ENCODE data around the gene TUBG2.
"Not testable (repeated sequence)": the region's sequence is repeated elsewhere in the genome, so short reads cannot be mapped to it uniquely, and the experiment has no call there.

TUBG2 gene

DNA sequence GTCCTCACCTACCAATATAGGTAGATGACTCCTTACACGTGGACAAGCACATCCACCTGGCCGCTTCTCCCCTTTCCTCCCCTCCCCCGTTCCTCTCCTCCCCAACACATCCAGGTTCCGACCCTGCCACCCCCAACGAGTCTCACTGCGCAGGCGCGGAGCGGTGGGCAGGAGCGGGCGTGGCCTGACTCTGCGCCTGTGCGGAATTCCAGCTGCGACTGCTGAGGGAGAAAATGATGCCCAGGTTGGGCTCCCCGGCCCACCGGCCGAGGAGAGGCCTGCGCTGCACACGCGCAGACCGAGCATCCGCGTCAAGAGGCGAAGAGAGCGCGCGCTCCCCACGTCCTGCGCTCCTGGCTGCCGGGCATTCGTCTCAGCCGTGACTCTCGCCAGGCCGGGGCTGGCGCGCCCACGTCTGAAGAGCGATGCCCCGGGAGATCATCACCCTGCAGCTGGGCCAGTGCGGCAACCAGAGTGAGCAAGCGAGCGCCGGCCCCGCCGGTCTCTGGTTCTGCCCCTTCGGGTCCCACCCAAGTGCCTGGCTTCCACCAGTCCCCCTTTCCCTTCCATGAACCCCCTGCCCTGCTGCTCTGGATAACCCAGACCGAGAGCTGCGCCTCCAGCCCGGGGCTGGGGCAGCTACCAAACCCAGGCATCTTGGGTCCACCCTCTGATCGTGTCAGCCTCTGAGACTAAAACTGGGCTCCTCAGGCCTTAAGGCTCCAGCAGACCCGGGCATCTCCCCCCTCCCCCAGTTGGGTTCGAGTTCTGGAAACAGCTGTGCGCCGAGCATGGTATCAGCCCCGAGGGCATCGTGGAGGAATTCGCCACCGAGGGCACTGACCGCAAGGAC lies at the start of gene TUBG2:
TUBG2 (plus strand) TSS at position 206 of the 853 bp plus-strand sequence; CDS start at position 426, 220 bp downstream.
- Mint-ChIP-seq H3K27ac (peak within 1 kb of the TSS; percentile 4), H3K36me3 (ENCODE audit: low read depth) (no peaks in the 10 kb centered on the region), H3K4me3 (peak within 1 kb of the TSS; percentile 78), H3K9me3 (no peaks in the 10 kb centered on the region), H3K27me3 (ENCODE audit: low read depth) (peaks cover 13% of the 10 kb centered on the region), H3K4me1 (ENCODE audit: low read depth) (peaks cover 14% of the 10 kb centered on the region)
- DNase-seq (ENCODE audit: low spot score), result peak; percentile 72

DNA sequence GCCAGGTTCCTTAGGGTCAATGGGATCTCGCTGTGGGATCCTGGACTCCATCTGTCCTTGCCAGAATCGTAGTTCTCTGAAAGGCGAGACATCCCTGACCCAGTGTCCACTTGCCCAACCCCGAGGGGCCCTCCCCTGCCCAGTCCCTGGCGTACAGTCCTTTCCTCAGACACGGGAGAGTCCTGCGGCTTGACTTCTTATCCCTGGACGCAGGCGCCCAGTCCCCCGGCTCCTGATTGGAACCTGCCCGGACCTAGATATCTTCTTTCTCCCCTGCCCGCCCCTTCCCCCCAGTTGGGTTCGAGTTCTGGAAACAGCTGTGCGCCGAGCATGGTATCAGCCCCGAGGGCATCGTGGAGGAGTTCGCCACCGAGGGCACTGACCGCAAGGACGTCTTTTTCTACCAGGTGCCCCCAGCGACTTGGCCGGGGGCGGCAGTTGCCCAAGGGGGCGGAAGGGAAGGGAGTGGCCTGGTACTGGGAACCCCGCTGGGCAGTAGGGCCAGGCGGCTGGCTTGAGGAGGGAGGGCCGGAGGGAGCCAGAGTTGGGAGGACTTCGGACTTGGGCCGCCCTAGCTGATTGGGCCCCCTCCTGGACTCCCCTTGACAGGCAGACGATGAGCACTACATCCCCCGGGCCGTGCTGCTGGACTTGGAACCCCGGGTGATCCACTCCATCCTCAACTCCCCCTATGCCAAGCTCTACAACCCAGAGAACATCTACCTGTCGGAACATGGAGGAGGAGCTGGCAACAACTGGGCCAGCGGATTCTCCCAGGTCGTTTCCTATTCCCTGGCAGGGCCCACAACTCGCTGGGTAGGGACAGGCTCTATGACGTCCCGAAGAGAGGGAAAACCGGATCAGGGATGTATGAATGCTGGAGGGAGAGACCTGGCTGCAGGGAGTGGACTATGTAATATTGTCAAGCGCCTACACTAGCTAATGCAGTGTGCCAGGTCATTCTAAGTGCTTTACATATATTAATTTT lies 49.0 kb upstream of the TUBG2 start:
- peak; percentile 15 for DNase-seq (ENCODE audit: low spot score)
- H3K9me3 Mint-ChIP-seq; H3K27me3 Mint-ChIP-seq (ENCODE audit: low read depth): not testable (repeated sequence)
- peaks cover 19% of the 10 kb centered on the region for H3K4me1 Mint-ChIP-seq (ENCODE audit: low read depth)
- H3K4me3 Mint-ChIP-seq, result peak overlapping the region; percentile 99
- peaks cover 37% of the 10 kb centered on the region for H3K36me3 Mint-ChIP-seq (ENCODE audit: low read depth)
- peak overlapping the region; percentile 91 for H3K27ac Mint-ChIP-seq

DNA sequence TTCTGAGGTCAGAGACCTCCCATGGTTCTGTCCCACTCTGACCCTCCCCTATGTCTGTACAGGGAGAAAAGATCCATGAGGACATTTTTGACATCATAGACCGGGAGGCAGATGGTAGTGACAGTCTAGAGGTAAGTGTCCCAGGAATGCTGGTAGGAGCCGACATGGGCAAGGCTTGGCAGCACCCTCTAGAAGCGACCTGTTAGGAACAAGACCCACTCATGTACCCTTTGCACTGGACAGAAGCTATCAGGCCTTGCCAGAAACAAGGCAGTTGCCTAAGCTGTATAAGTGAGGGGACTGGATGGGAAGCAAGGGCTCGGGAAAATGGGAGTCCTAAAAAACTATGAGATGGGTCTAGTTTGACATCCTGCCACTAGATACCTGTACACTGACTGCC lies 47.1 kb upstream of the TUBG2 start:
- no peak for DNase-seq (ENCODE audit: low spot score)
- Mint-ChIP-seq H3K9me3 (no peaks in the 10 kb centered on the region), H3K4me3 (no peak overlapping the region), H3K27me3 (ENCODE audit: low read depth) (no peaks in the 10 kb centered on the region), H3K36me3 (ENCODE audit: low read depth) (peaks cover 36% of the 10 kb centered on the region), H3K27ac (no peak overlapping the region), H3K4me1 (ENCODE audit: low read depth) (peaks cover 12% of the 10 kb centered on the region)

GRCh38 chr17:42613699-42614295 lies 45.3 kb upstream of the TUBG2 start:
- H3K4me1 Mint-ChIP-seq (ENCODE audit: low read depth), result peaks cover 5% of the 10 kb centered on the region
- no peak overlapping the region for H3K4me3 Mint-ChIP-seq
- no peak for DNase-seq (ENCODE audit: low spot score)
- H3K9me3 Mint-ChIP-seq, result no peaks in the 10 kb centered on the region
- H3K27ac Mint-ChIP-seq, result no peak overlapping the region
- H3K27me3 Mint-ChIP-seq (ENCODE audit: low read depth), result no peaks in the 10 kb centered on the region
- peaks cover 35% of the 10 kb centered on the region for H3K36me3 Mint-ChIP-seq (ENCODE audit: low read depth)

DNA sequence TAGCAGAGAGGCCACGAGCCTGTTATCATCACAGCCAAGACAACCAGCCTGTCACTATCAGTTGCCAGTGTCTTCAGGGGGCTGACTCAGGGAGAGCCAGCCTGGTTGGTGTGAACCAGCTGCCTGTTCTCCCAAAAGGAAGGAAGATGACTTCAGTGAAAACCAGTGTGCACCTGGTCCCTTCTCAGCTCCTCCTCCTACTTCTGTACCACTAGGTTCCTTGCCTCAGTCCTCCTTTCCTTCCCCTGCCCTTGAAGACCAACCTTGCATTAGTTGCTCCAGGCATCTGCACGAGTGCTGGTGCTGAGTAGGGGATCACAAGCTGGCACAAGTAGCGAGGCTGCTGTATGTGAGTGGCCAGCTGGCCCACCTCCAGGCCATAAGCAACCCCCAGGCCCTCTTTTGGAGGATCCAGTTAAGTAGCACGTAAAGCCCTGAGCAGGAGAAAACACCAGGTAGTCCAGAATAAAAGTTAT lies 41.1 kb upstream of the TUBG2 start:
- DNase-seq (ENCODE audit: low spot score), result no peak
- no peak overlapping the region for H3K27ac Mint-ChIP-seq
- peaks cover 23% of the 10 kb centered on the region for H3K36me3 Mint-ChIP-seq (ENCODE audit: low read depth)
- peaks cover 3% of the 10 kb centered on the region for H3K4me1 Mint-ChIP-seq (ENCODE audit: low read depth)
- H3K27me3 Mint-ChIP-seq (ENCODE audit: low read depth), result no peaks in the 10 kb centered on the region
- H3K9me3 Mint-ChIP-seq, result no peaks in the 10 kb centered on the region
- H3K4me3 Mint-ChIP-seq, result no peak overlapping the region

GRCh38 chr17:42618442-42619150 lies 40.5 kb upstream of the TUBG2 start:
- Mint-ChIP-seq H3K27ac (no peak overlapping the region), H3K4me3 (no peak overlapping the region), H3K36me3 (ENCODE audit: low read depth) (peaks cover 20% of the 10 kb centered on the region), H3K27me3 (ENCODE audit: low read depth) (peaks cover 2% of the 10 kb centered on the region), H3K4me1 (ENCODE audit: low read depth) (peaks cover 3% of the 10 kb centered on the region), H3K9me3 (no peaks in the 10 kb centered on the region)
- no peak for DNase-seq (ENCODE audit: low spot score)

DNA sequence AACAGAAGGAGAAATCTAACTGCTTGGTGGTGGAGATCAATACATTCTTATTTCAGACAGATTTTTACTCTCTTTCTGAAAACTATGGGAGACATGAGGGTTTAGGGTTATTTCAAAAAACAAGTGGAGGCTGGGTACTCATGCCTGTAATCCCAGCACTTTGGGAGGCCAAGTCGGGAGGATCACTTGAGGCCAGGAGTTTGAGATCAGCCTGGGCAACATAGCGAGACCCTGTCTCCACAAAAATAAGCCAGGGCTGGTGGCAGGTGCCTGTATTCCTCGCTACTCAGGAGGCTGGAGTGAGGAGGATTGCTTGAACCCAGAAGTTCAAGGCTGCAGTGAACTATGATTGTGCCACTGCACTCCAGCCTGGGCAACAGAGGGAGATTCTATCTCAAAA lies 37.1 kb upstream of the TUBG2 start:
- H3K27ac Mint-ChIP-seq; H3K9me3 Mint-ChIP-seq; H3K4me1 Mint-ChIP-seq (ENCODE audit: low read depth); H3K36me3 Mint-ChIP-seq (ENCODE audit: low read depth); DNase-seq (ENCODE audit: low spot score); H3K4me3 Mint-ChIP-seq; H3K27me3 Mint-ChIP-seq (ENCODE audit: low read depth): not testable (repeated sequence)

GRCh38 chr17:42623271-42623670 lies 35.8 kb upstream of the TUBG2 start:
- H3K36me3 Mint-ChIP-seq (ENCODE audit: low read depth), result no peaks in the 10 kb centered on the region

GRCh38 chr17:42623732-42624596 lies 35.1 kb upstream of the TUBG2 start:
- no peaks in the 10 kb centered on the region for H3K36me3 Mint-ChIP-seq (ENCODE audit: low read depth)
- H3K4me3 Mint-ChIP-seq, result no peak overlapping the region
- no peaks in the 10 kb centered on the region for H3K9me3 Mint-ChIP-seq
- peaks cover 2% of the 10 kb centered on the region for H3K27me3 Mint-ChIP-seq (ENCODE audit: low read depth)
- H3K27ac Mint-ChIP-seq, result no peak overlapping the region
- DNase-seq (ENCODE audit: low spot score), result no peak
- H3K4me1 Mint-ChIP-seq (ENCODE audit: low read depth), result no peaks in the 10 kb centered on the region

More at GRCh38 chr17:42623271-42623670, 35.8 kb upstream of the TUBG2 start:
- Mint-ChIP-seq H3K27me3 (ENCODE audit: low read depth) (peaks cover 2% of the 10 kb centered on the region), H3K9me3 (no peaks in the 10 kb centered on the region), H3K27ac (no peak overlapping the region), H3K4me3 (no peak overlapping the region), H3K4me1 (ENCODE audit: low read depth) (peaks cover 3% of the 10 kb centered on the region)
- no peak for DNase-seq (ENCODE audit: low spot score)

GRCh38 chr17:42627032-42627764 lies 31.9 kb upstream of the TUBG2 start:
- not testable (repeated sequence) for H3K9me3 Mint-ChIP-seq; DNase-seq (ENCODE audit: low spot score); H3K4me3 Mint-ChIP-seq; H3K36me3 Mint-ChIP-seq (ENCODE audit: low read depth); H3K27me3 Mint-ChIP-seq (ENCODE audit: low read depth); H3K4me1 Mint-ChIP-seq (ENCODE audit: low read depth); H3K27ac Mint-ChIP-seq

GRCh38 chr17:42629411-42630009 lies 29.6 kb upstream of the TUBG2 start:
- no peak for DNase-seq (ENCODE audit: low spot score)
- Mint-ChIP-seq H3K27me3 (ENCODE audit: low read depth) (peaks cover 6% of the 10 kb centered on the region), H3K36me3 (ENCODE audit: low read depth) (no peaks in the 10 kb centered on the region), H3K4me3 (no peak overlapping the region), H3K4me1 (ENCODE audit: low read depth) (no peaks in the 10 kb centered on the region), H3K9me3 (no peaks in the 10 kb centered on the region), H3K27ac (no peak overlapping the region)

GRCh38 chr17:42632949-42633444 lies 26.1 kb upstream of the TUBG2 start:
- no peak overlapping the region for H3K4me3 Mint-ChIP-seq
- no peak for DNase-seq (ENCODE audit: low spot score)
- peaks cover 6% of the 10 kb centered on the region for H3K27me3 Mint-ChIP-seq (ENCODE audit: low read depth)
- no peaks in the 10 kb centered on the region for H3K36me3 Mint-ChIP-seq (ENCODE audit: low read depth)
- no peaks in the 10 kb centered on the region for H3K9me3 Mint-ChIP-seq
- no peaks in the 10 kb centered on the region for H3K4me1 Mint-ChIP-seq (ENCODE audit: low read depth)
- no peak overlapping the region for H3K27ac Mint-ChIP-seq
